WTC11 (cell line): ENCODE measurements around the gene TRPM2. TPM values are rescaled to one million over a fixed set of nuclear protein-coding genes. Genes with fewer than 3 reads are reported as not detected.

Experiments used
- ATAC-seq: fragments of 200-7000 bp; cut with Tn5 transposase; 2 replicates; pipeline ENCODE4 v1.10.0; 2021; ENCODE audit warnings: mild to moderate bottlenecking, moderate library complexity
- CTCF ChIA-PET: fragments of 300-600 bp; sonication (Branson Sonifier 250); formaldehyde crosslinking; loops from one replicate; lab custom pipeline; 2021; ENCODE audit warnings: antibody characterized with exemption; lab: Charles Lee
- POLR2A ChIA-PET: fragments of 350-600 bp; sonication (Branson Sonifier 250); formaldehyde crosslinking; loops from one replicate; lab custom pipeline; 2021; ENCODE audit warnings: antibody characterized with exemption; lab: Charles Lee
- DNase-seq: peaks from one replicate; pipeline ENCODE4 v3.0.0; 2021; ENCODE audit warnings: low spot score
- H3K27ac Mint-ChIP-seq: 2 replicates; pipeline ENCODE4 v1.8.0; 2021; ENCODE audit warnings: mixed read lengths
- H3K27me3 Mint-ChIP-seq: 2 replicates; pipeline ENCODE4 v1.8.0; 2021; ENCODE audit warnings: low read depth, mild to moderate bottlenecking, moderate library complexity, mixed read lengths
- H3K36me3 Mint-ChIP-seq: 2 replicates; pipeline ENCODE4 v1.8.0; 2021; ENCODE audit warnings: mixed read lengths
- H3K4me1 Mint-ChIP-seq: 2 replicates; pipeline ENCODE4 v1.8.0; 2022; ENCODE audit warnings: mixed read lengths
- H3K4me3 Mint-ChIP-seq: 2 replicates; pipeline ENCODE4 v1.8.0; 2021; ENCODE audit warnings: mild to moderate bottlenecking, moderate library complexity, mixed read lengths
- H3K9me3 Mint-ChIP-seq: 2 replicates; pipeline ENCODE4 v1.8.0; 2021; ENCODE audit warnings: mixed read lengths
- ATF2 ChIP-seq: sonication (generic); formaldehyde crosslinking; IDR thresholded peaks from 2 replicates; pipeline ENCODE4 v1.8.1; 2022; ENCODE audit warnings: low read depth, missing genetic modification reagents, borderline replicate concordance
- ATF6 ChIP-seq: sonication (generic); formaldehyde crosslinking; IDR thresholded peaks from 2 replicates; pipeline ENCODE4 v1.8.1; 2023; ENCODE audit warnings: mild to moderate bottlenecking, missing genetic modification reagents
- CTCF ChIP-seq: fragments of 200-600 bp; IDR thresholded peaks from 2 replicates; pipeline ENCODE4 v1.8.0; 2022; ENCODE audit warnings: antibody characterized with exemption
- EMX1 ChIP-seq: fragments of 250-450 bp; sonication (Bioruptor Pico); IDR thresholded peaks from 2 replicates; pipeline ENCODE4 v1.8.0; 2021; ENCODE audit warnings: mild to moderate bottlenecking
- FOXK1 ChIP-seq: sonication (generic); formaldehyde crosslinking; IDR thresholded peaks from 2 replicates; pipeline ENCODE4 v1.8.0; 2022; ENCODE audit warnings: mild to moderate bottlenecking, moderate library complexity, missing genetic modification reagents
- GTF2I ChIP-seq: fragments of 250-450 bp; sonication (Bioruptor Pico); conservative IDR thresholded peaks from 2 replicates; pipeline ENCODE4 v1.4.0; 2021; ENCODE audit warnings: mild to moderate bottlenecking
- KAT7 ChIP-seq: sonication (generic); formaldehyde crosslinking; IDR thresholded peaks from 2 replicates; pipeline ENCODE4 v1.8.1; 2023; ENCODE audit warnings: missing genetic modification reagents, mild to moderate bottlenecking, borderline replicate concordance
- SOX15 ChIP-seq: fragments of 250-450 bp; sonication (Bioruptor Pico); IDR thresholded peaks from 2 replicates; pipeline ENCODE4 v1.9.0; 2021; ENCODE audit warnings: mild to moderate bottlenecking
- TEAD4 ChIP-seq: sonication (generic); formaldehyde crosslinking; IDR thresholded peaks from 2 replicates; pipeline ENCODE4 v1.8.0; 2022; ENCODE audit warnings: mild to moderate bottlenecking, missing genetic modification reagents
- USF2 ChIP-seq: sonication (generic); formaldehyde crosslinking; IDR thresholded peaks from 2 replicates; pipeline ENCODE4 v1.8.1; 2023; ENCODE audit warnings: mild to moderate bottlenecking, missing genetic modification reagents, moderate library complexity
- ZNF416 ChIP-seq: fragments of 250-450 bp; sonication (Bioruptor Pico); IDR thresholded peaks from 2 replicates; pipeline ENCODE4 v1.9.0; 2021; ENCODE audit warnings: mild to moderate bottlenecking, inconsistent platforms
- ZNF532 ChIP-seq: fragments of 250-450 bp; sonication (Bioruptor Pico); IDR thresholded peaks from 2 replicates; pipeline ENCODE4 v1.9.0; 2021; ENCODE audit warnings: mild to moderate bottlenecking, borderline replicate concordance
- total RNA-seq: library from RNA; stranded (reverse); gene quantifications from 3 replicates; pipeline ENCODE4 v1.2.3, GENCODE V29; 2021

Gene TRPM2
- total RNA-seq, 1 experiment from 2014 or later: 0.92 TPM

- TF ChIP-seq ZNF532 (CRISPR knock-in tag): no peak
- no peak for TF ChIP-seq ZNF416 (CRISPR knock-in tag)
- TF ChIP-seq KAT7 (CRISPR knock-in tag): no peak
- TF ChIP-seq EMX1 (CRISPR knock-in tag): no peak
- no peak for TF ChIP-seq FOXK1 (CRISPR knock-in tag)
- no peak for TF ChIP-seq SOX15 (CRISPR knock-in tag)
- no peak for TF ChIP-seq TEAD4
- no peak for TF ChIP-seq USF2 (CRISPR knock-in tag)
- TF ChIP-seq GTF2I (CRISPR knock-in tag): no peak
- TF ChIP-seq ATF2: no peak
- no peak for TF ChIP-seq CTCF
Observed at GRCh38 chr21:44421901-44422840, 68.8 kb downstream of the TRPM2 start (continued).

- Mint-ChIP-seq H3K4me1 (no peaks in the 10 kb centered on the region), H3K27me3 (no peaks in the 10 kb centered on the region), H3K27ac (peak overlapping the region; percentile 49; the same call in 1 of the 2 replicates), H3K36me3 (peaks cover 11% of the 10 kb centered on the region; the same call in 1 of the 2 replicates), H3K9me3 (peaks cover 15% of the 10 kb centered on the region), H3K4me3 (no peak overlapping the region)
- ATAC-seq (no peak), DNase-seq (no peak)
- TF ChIP-seq ATF6 (CRISPR knock-in tag): no peak
- ChIA-PET POLR2A (no interaction called here), CTCF (no interaction called here)
Observed at GRCh38 chr21:44423312-44423821, 69.9 kb downstream of the TRPM2 start.
